CD4-positive, alpha-beta T cell treated with Interleukin-6 at 100 ng/mL for 8 hours (primary cell): Measurements from ENCODE around the gene ZNF571.
A peak's percentile ranks its signal among the peaks of the same experiment; 100 is the strongest.

Source experiments
- DNase-seq: peaks from one replicate; pipeline ENCODE4 v3.0.0-alpha.2; 2020; ENCODE audit warnings: mixed read lengths, low spot score

ZNF571 gene

DNA sequence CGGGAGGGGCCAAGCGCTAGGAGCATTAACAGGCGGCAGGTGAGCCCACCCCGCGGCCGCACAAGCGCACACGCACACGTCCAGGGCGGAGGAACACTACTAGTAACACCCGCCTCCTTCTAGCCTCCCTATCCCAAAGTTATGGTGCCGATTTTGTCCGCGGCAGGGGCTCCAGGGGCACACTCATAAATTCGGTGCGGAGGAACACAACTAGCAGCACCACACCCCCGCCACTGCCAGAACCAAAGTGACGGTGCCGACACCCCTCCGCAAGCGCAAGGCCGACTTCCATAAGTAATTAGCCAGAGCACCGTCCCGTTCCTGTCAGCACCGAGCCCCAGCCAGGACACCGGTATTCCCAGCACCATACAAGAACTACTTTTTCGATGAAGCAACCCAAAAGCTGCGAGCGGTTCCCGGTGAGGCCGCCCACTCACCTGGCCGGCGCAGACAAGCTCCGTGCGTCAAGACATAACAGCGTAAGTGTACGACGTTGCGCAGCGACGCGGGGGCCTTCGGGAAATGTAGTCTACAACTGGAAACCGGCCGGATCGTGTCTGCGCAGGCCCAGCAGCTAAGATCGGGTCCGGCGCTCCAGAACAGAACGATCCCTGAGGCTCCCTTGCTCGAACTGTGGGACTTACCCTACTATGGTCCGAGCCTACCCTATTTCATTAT, at the start of gene ZNF571, which contains the start of gene ZNF540:
Gene ZNF571 (minus strand): TSS at position 489 of the 678 bp plus-strand sequence. CDS start 8,116 bp downstream, outside the sequence.
Gene ZNF540 (plus strand): TSS at position 573 of the 678 bp plus-strand sequence. CDS start 3,572 bp downstream, outside the sequence.
- DNase-seq = peak; percentile 91

DNA sequence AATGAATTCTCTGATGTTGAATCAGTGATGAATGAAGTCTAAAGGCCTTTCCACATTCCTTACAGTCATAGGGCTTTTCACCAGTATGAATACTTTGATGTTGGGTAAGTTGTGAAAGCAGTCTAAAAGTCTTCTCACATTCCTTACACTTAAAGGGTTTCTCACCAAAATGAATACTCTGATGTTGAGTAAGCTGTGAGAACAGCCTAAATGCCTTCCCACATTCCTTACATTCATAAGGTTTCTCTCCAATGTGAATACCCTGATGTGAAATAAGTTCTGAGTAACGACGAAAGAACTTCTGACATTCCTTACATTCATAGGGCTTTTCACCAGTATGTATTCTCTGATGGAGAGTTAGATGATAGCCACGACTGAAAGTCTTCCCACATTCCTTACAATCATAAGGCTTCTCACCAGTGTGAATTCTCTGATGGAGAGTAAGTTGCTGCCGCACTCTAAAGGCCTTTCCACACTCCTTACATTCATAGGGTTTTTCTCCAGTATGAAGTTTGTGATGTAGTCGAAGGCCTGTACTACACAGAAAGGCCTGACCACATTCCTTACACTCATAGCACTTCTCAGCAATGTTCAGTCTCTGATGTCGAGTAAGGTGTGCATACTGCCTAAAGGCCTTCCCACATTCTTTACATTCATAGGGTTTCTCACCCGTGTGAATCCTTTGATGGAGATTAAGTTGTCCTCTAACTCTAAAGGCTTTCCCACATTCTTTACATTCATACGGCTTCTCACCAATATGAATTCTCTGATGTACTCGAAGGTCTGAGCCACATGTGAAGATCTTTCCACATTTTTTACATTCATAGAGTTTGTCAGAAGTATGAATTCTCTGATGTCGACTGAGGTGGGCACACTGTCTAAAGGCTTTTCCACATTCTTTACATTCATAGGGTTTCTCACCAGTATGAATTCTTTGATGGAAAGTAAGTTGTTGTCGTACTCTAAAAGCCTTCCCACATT, 40.8 kb upstream of the ZNF571 start:
- no peak for DNase-seq

DNA sequence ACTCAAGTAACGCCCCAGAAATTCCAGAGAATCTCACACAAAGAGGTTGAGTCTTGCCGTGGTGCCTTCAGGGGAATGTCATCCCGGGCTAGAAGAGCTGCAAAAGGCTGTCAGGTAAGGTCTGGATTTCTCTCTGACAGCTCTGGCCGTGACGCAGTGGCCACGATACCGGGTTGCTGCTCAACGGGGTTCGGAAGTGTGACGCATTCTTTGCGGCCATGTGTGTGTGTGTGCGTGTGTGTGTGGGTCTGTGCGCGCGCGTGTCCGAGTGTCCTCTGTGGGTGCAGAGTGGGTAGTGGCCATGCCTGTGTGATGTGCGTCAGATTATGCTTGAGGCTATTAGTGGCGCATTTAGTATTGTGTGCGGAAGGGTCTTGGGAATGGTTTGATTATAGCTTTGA, 390 bp upstream of the ZNF571 start:
- DNase-seq = peak; percentile 42

- DNase-seq = peak; percentile 31
Measured at GRCh38 chr19:37593996-37594303, 642 bp downstream of the ZNF571 start.

GRCh38 chr19:37583340-37583739, 11.3 kb downstream of the ZNF571 start:
- no peak for DNase-seq

DNA sequence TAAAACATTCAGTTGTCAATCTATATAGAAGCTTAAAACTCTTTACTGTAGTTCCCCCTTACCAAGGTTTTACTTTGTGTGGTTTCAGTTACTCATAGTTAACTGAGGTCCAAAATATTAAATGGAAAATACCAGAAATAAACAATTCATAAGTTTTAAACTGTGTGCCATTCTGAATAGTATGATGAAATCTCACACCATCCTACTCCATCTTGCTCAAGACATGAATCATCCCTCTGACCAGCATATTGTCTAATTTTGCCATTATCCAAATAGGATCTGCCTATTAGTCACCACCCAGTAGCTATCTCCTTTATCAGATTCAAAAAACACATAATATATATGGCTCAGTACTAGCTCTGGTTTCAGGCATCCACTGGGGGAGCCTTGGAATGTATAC, 22.4 kb downstream of the ZNF571 start:
- no peak for DNase-seq

- DNase-seq = no peak
Measured at GRCh38 chr19:37565370-37565669, 29.3 kb downstream of the ZNF571 start.

- no peak for DNase-seq
Measured at GRCh38 chr19:37564624-37565369, 29.8 kb downstream of the ZNF571 start.

DNA sequence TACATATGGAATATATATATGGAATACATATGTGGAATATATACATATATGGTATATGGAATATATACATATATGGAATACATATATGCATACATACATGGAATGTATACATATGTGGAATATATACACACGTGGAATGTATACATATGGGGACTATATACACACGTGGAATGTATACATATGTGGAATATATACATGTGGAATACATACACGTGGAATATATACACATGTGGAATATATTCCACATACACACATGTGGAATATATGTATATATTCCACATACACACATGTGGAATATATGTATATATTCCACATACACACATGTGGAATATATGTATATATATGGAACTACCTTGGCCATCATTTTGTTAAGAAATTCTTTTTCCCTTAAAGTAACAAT, 31.1 kb downstream of the ZNF571 start:
- no peak for DNase-seq

DNA sequence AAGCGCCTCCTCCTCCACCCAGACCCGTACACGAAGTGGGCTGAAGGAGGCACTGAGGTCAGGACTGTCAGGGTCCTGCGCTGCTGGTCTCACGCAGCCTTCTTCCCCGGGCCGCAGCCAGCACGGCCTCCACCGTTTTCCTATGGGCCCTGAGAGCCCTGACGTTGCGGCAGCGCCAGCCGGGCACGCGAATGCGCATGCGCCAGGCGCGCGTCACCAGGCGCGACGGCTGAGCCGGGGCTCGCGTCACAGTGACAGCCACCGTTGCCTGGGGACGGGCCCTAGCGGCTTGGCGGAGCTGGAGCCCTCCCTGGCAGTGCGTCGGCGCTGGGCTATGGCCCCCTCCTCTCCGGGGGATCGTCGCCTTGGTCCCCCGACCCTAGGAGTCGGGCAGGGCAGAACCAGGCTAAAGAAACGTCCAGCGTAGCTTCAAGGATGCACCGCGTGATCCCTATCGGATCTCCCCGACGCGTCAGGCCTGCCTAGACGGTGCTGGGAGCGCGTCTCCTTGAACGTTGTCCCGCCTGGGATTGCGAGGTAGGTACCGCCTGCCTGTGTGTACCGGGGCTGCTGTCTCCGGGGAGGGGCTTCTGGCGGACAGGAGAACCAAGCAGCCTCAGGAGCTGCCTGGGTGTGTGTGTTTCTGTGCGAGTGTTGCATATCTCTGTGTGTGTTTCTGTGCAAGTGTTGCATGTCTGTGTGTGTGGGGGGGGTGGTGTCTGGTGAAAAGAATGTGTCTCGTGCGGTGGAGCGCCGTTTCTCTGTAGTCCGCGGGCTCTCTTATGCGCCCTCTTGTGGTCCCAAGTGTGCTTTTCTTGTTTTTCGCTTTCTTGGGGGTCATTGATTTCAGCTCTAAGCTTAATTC, 43.2 kb downstream of the ZNF571 start:
- peak; percentile 19 for DNase-seq

DNA sequence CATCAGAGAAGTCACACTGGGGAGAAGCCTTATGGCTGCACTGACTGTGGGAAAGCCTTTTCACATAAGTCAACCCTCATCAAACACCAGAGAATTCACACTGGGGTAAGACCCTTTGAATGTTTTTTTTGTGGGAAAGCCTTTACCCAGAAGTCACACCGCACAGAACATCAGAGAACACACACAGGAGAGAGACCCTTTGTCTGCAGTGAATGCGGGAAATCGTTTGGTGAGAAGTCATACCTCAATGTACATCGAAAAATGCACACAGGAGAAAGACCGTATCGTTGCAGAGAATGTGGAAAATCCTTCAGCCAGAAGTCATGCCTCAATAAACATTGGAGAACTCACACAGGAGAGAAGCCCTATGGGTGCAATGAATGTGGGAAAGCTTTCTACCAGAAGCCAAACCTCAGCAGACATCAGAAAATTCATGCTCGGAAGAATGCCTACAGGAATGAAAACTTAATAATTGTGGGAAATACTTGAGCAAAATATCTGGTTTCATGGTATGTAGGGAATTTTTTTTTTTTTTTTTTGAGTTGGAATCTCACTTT, 57.1 kb downstream of the ZNF571 start:
- DNase-seq = no peak

- no peak for DNase-seq
Measured at GRCh38 chr19:37519890-37520289, 74.7 kb downstream of the ZNF571 start.
